CD8-positive, alpha-beta memory T cell (primary cell): ENCODE results near the gene NOP16. TPM values are rescaled to one million over a fixed set of nuclear protein-coding genes. Genes with fewer than 3 reads are reported as not detected.

Experiments
- CTCF ChIA-PET: fragments of 350-600 bp; sonication (Branson Sonifier 250); formaldehyde crosslinking; loops from one replicate; lab custom pipeline; 2021; ENCODE audit warnings: antibody characterized with exemption; lab: Charles Lee
- POLR2A ChIA-PET: fragments of 350-600 bp; sonication (Branson Sonifier 250); formaldehyde crosslinking; loops from one replicate; lab custom pipeline; 2021; ENCODE audit warnings: antibody characterized with exemption; lab: Charles Lee
- DNase-seq, 5 donors: peaks; one replicate each; pipeline versions ENCODE4 v3.0.0 to v3.0.0-alpha.2; 2020 to 2022; ENCODE audit warnings: mixed read lengths in 1 of 5
- H3K27ac ChIP-seq: one replicate; pipeline ENCODE4 v1.7.0; 2013; ENCODE audit warnings: low read depth, mild to moderate bottlenecking, low read length, moderate library complexity
- H3K27me3 ChIP-seq: 2 replicates; pipeline ENCODE4 v1.7.0; 2013; ENCODE audit warnings: low read length, mild to moderate bottlenecking; ENCODE audit not compliant: insufficient read depth, poor library complexity, severe bottlenecking
- H3K36me3 ChIP-seq: 2 replicates; pipeline ENCODE4 v1.7.0; 2013; ENCODE audit warnings: mild to moderate bottlenecking, low read length, moderate library complexity; ENCODE audit not compliant: insufficient read depth
- H3K4me1 ChIP-seq: 2 replicates; pipeline ENCODE4 v1.7.0; 2013; ENCODE audit warnings: mild to moderate bottlenecking, low read length, moderate library complexity; ENCODE audit not compliant: insufficient read depth
- H3K4me3 ChIP-seq: 2 replicates; pipeline ENCODE4 v1.7.0; 2013; ENCODE audit warnings: mild to moderate bottlenecking, low read length
- H3K9me3 ChIP-seq: 2 replicates; pipeline ENCODE4 v1.7.0; 2013; ENCODE audit warnings: mild to moderate bottlenecking, low read length
- H3K27ac Mint-ChIP-seq, 8 donors: one replicate each; pipeline ENCODE4 v1.8.0; 2020 to 2021; ENCODE audit warnings: mixed read lengths in 8 of 8, mild to moderate bottlenecking in 6 of 8, inconsistent platforms in 3 of 8, moderate library complexity in 3 of 8
- H3K27me3 Mint-ChIP-seq, 2 donors: one replicate each; pipeline ENCODE4 v1.8.0; 2020 to 2021; ENCODE audit warnings: mixed read lengths in 2 of 2, mild to moderate bottlenecking in 1 of 2, moderate library complexity in 1 of 2
- H3K36me3 Mint-ChIP-seq, 3 donors: one replicate each; pipeline ENCODE4 v1.8.0; 2020 to 2021; ENCODE audit warnings: mixed read lengths in 3 of 3, inconsistent platforms in 1 of 3, mild to moderate bottlenecking in 1 of 3
- H3K4me1 Mint-ChIP-seq, 3 donors: one replicate each; pipeline ENCODE4 v1.8.0; 2020 to 2021; ENCODE audit warnings: mixed read lengths in 3 of 3, inconsistent platforms in 1 of 3, mild to moderate bottlenecking in 1 of 3
- H3K4me3 Mint-ChIP-seq, 7 donors: one replicate each; pipeline ENCODE4 v1.8.0; 2020 to 2021; ENCODE audit warnings: mixed read lengths in 7 of 7, mild to moderate bottlenecking in 6 of 7, moderate library complexity in 4 of 7, inconsistent platforms in 2 of 7
- H3K9me3 Mint-ChIP-seq, 5 donors: one replicate each; pipeline ENCODE4 v1.8.0; 2020 to 2022; ENCODE audit warnings: mixed read lengths in 5 of 5, mild to moderate bottlenecking in 3 of 5, moderate library complexity in 2 of 5, inconsistent platforms in 1 of 5
- polyA plus RNA-seq: library from polyadenylated mRNA; unstranded; fragments of 300-500 nt; fragmentation: Illumina TruSeq; gene quantifications from one replicate; pipeline ENCODE4 v1.2.3, GENCODE V29; 2021
- total RNA-seq, 2 experiments: library from RNA; stranded (reverse); gene quantifications; one replicate each; pipeline ENCODE4 v1.2.3, GENCODE V29; 2021

NOP16 gene
- total RNA-seq: 100 to 1,000 TPM; 157 to 160 TPM
- 33.5 TPM for polyA plus RNA-seq

GRCh38 chr5:176388444-176389134 lies at the start of gene NOP16, which contains the start of gene HIGD2A:
TSS of gene NOP16 (minus strand) at chr5:176388598. CDS start at chr5:176388539, 59 bp downstream.
TSS of gene HIGD2A (plus strand) at chr5:176388751. CDS start at chr5:176388820, 69 bp downstream.
- peaks cover 24% of the 10 kb centered on the region for H3K4me1 ChIP-seq
- Mint-ChIP-seq H3K4me3 (peak within 1 kb of the TSS; percentile 96 to 100 (median 99)), H3K27me3 (no peaks in the 10 kb centered on the region), H3K9me3 (no peaks in the 10 kb centered on the region), H3K4me1 (peaks cover 27 to 34% (median 34%) of the 10 kb centered on the region in 3 donors), H3K27ac (peak within 1 kb of the TSS; percentile 97 to 100 (median 99)), H3K36me3 (peaks cover 0 to 82% (median 9%) of the 10 kb centered on the region in 3 donors)
- ChIA-PET CTCF (interaction anchor here (0.9 to 1.9 kb wide), 5 partner anchors 27 to 963 kb away, joined by 3 to 7 read pairs (median 3); partner anchors contain the start of genes KIAA1191 and LMAN2), POLR2A (interaction anchor here (0.5 to 2.6 kb wide), 7 partner anchors 27 to 615 kb away, joined by 3 to 40 read pairs (median 5); partner anchors contain the start of genes FAF2, KIAA1191 and RNF44)
- H3K27ac ChIP-seq: peak within 1 kb of the TSS; percentile 93
- peak; percentile 98 to 100 (median 98) for DNase-seq
- no peaks in the 10 kb centered on the region for H3K27me3 ChIP-seq
- peaks cover 22% of the 10 kb centered on the region for H3K36me3 ChIP-seq
- peak within 1 kb of the TSS; percentile 99 for H3K4me3 ChIP-seq
- no peaks in the 10 kb centered on the region for H3K9me3 ChIP-seq

- no peak for DNase-seq
- Histone ChIP-seq H3K36me3 (no peaks in the 10 kb centered on the region), H3K4me3 (no peak overlapping the region), H3K27ac (no peak overlapping the region), H3K27me3 (no peaks in the 10 kb centered on the region), H3K9me3 (no peaks in the 10 kb centered on the region), H3K4me1 (peaks cover 8% of the 10 kb centered on the region)
- H3K4me3 Mint-ChIP-seq: peak overlapping the region; percentile 42 to 77 (median 66)
- H3K27me3 Mint-ChIP-seq: peaks cover 6 to 13% of the 10 kb centered on the region in 2 donors
- ChIA-PET CTCF (no interaction called here), POLR2A (no interaction called here)
- H3K4me1 Mint-ChIP-seq: peaks cover 7 to 12% (median 9%) of the 10 kb centered on the region in 3 donors
- H3K36me3 Mint-ChIP-seq: no peaks in the 10 kb centered on the region
- H3K27ac Mint-ChIP-seq: peak overlapping the region in 2 of 8 donors; percentile 1 to 6
- H3K9me3 Mint-ChIP-seq: no peaks in the 10 kb centered on the region
Observed at GRCh38 chr5:176436656-176437055, 48.3 kb upstream of the NOP16 start.

- no peak for DNase-seq
- ChIA-PET POLR2A (no interaction called here), CTCF (interaction anchor here (1.7 to 1.9 kb wide), 3 partner anchors 15 to 111 kb away, joined by 4 to 7 read pairs (median 5); no protein-coding TSS in a partner anchor)
- H3K4me1 Mint-ChIP-seq: peaks cover 12 to 18% (median 13%) of the 10 kb centered on the region in 3 donors
- Histone ChIP-seq H3K4me1 (peaks cover 8% of the 10 kb centered on the region), H3K4me3 (no peak overlapping the region), H3K9me3 (no peaks in the 10 kb centered on the region), H3K27me3 (no peaks in the 10 kb centered on the region), H3K27ac (no peak overlapping the region), H3K36me3 (no peaks in the 10 kb centered on the region)
- no peaks in the 10 kb centered on the region for H3K9me3 Mint-ChIP-seq
- no peak overlapping the region for H3K27ac Mint-ChIP-seq
- no peak overlapping the region for H3K4me3 Mint-ChIP-seq
- no peaks in the 10 kb centered on the region for H3K36me3 Mint-ChIP-seq
- H3K27me3 Mint-ChIP-seq: peaks cover 5 to 6% of the 10 kb centered on the region in 2 donors
Observed at GRCh38 chr5:176432707-176433106, 44.3 kb upstream of the NOP16 start.

GRCh38 chr5:176429972-176430371 lies 41.6 kb upstream of the NOP16 start:
- Histone ChIP-seq H3K9me3 (no peaks in the 10 kb centered on the region), H3K27me3 (no peaks in the 10 kb centered on the region), H3K4me3 (no peak overlapping the region), H3K4me1 (no peaks in the 10 kb centered on the region), H3K27ac (no peak overlapping the region), H3K36me3 (no peaks in the 10 kb centered on the region)
- DNase-seq: no peak
- CTCF ChIA-PET: interaction anchor here (0.7 to 0.8 kb wide), 3 partner anchors 18 to 144 kb away, joined by 4 read pairs; partner anchors contain the start of gene FAF2
- peaks cover 0 to 9% (median 6%) of the 10 kb centered on the region in 3 donors for H3K4me1 Mint-ChIP-seq
- POLR2A ChIA-PET: no interaction called here
- no peak overlapping the region for H3K4me3 Mint-ChIP-seq
- peaks cover 5 to 7% of the 10 kb centered on the region in 2 donors for H3K27me3 Mint-ChIP-seq
- H3K9me3 Mint-ChIP-seq: no peaks in the 10 kb centered on the region
- no peak overlapping the region for H3K27ac Mint-ChIP-seq
- peaks cover 0 to 6% (median 0%) of the 10 kb centered on the region in 3 donors for H3K36me3 Mint-ChIP-seq

- Histone ChIP-seq H3K36me3 (no peaks in the 10 kb centered on the region), H3K27me3 (no peaks in the 10 kb centered on the region), H3K9me3 (no peaks in the 10 kb centered on the region), H3K27ac (no peak overlapping the region), H3K4me3 (no peak overlapping the region), H3K4me1 (no peaks in the 10 kb centered on the region)
- no peak for DNase-seq
- Mint-ChIP-seq H3K4me1 (peaks cover 0 to 9% (median 6%) of the 10 kb centered on the region in 3 donors), H3K27me3 (peaks cover 5 to 10% of the 10 kb centered on the region in 2 donors), H3K4me3 (no peak overlapping the region), H3K9me3 (no peaks in the 10 kb centered on the region), H3K36me3 (peaks cover 0 to 6% (median 0%) of the 10 kb centered on the region in 3 donors), H3K27ac (no peak overlapping the region)
- POLR2A ChIA-PET: no interaction called here
- CTCF ChIA-PET: interaction anchor here (1.5 kb wide), 1 partner anchor 20 kb away, joined by 3 read pairs; no protein-coding TSS in a partner anchor
Observed at GRCh38 chr5:176427971-176428370, 39.6 kb upstream of the NOP16 start.

GRCh38 chr5:176426876-176427275 lies 38.5 kb upstream of the NOP16 start:
- Histone ChIP-seq H3K4me3 (no peak overlapping the region), H3K27me3 (no peaks in the 10 kb centered on the region), H3K36me3 (no peaks in the 10 kb centered on the region), H3K27ac (no peak overlapping the region), H3K9me3 (no peaks in the 10 kb centered on the region), H3K4me1 (no peaks in the 10 kb centered on the region)
- no peaks in the 10 kb centered on the region for H3K9me3 Mint-ChIP-seq
- peaks cover 0 to 9% (median 6%) of the 10 kb centered on the region in 3 donors for H3K4me1 Mint-ChIP-seq
- ChIA-PET CTCF (interaction anchor here (1.1 kb wide), 2 partner anchors 10 to 11 kb away, joined by 3 read pairs; no protein-coding TSS in a partner anchor), POLR2A (no interaction called here)
- H3K27ac Mint-ChIP-seq: no peak overlapping the region
- H3K36me3 Mint-ChIP-seq: peaks cover 0 to 6% (median 0%) of the 10 kb centered on the region in 3 donors
- no peak overlapping the region for H3K4me3 Mint-ChIP-seq
- peaks cover 6 to 9% of the 10 kb centered on the region in 2 donors for H3K27me3 Mint-ChIP-seq
- no peak for DNase-seq

GRCh38 chr5:176425791-176426190 lies 37.4 kb upstream of the NOP16 start:
- DNase-seq: no peak
- H3K9me3 Mint-ChIP-seq: no peaks in the 10 kb centered on the region
- H3K27me3 Mint-ChIP-seq: peaks cover 6 to 8% of the 10 kb centered on the region in 2 donors
- H3K36me3 Mint-ChIP-seq: peaks cover 0 to 6% (median 0%) of the 10 kb centered on the region in 3 donors
- Histone ChIP-seq H3K27me3 (no peaks in the 10 kb centered on the region), H3K36me3 (no peaks in the 10 kb centered on the region), H3K4me3 (no peak overlapping the region), H3K9me3 (no peaks in the 10 kb centered on the region), H3K27ac (no peak overlapping the region), H3K4me1 (no peaks in the 10 kb centered on the region)
- no peak overlapping the region for H3K27ac Mint-ChIP-seq
- ChIA-PET CTCF (interaction anchor here (1.1 to 1.3 kb wide), 2 partner anchors 10 to 22 kb away, joined by 3 to 4 read pairs; partner anchors contain the start of gene FAF2), POLR2A (no interaction called here)
- H3K4me1 Mint-ChIP-seq: peaks cover 0 to 9% (median 6%) of the 10 kb centered on the region in 3 donors
- H3K4me3 Mint-ChIP-seq: peak overlapping the region in 1 of 7 donors; percentile 36
